PC-3 (cell line): ENCODE measurements around the gene ELF4.

ENCODE experiments used
- CTCF ChIP-seq: fragments of 300-600 bp; sonication (generic); conservative IDR thresholded peaks from 2 replicates; pipeline ENCODE4 v1.5.1; 2017; ENCODE audit warnings: antibody characterized with exemption, low read depth, mild to moderate bottlenecking, low read length
- EZH2 ChIP-seq: fragments of 300-600 bp; sonication (generic); IDR thresholded peaks from one replicate; pipeline ENCODE4 v1.6.1; 2017; ENCODE audit warnings: antibody characterized with exemption, mild to moderate bottlenecking, low read length; ENCODE audit not compliant: unreplicated experiment

- TF ChIP-seq CTCF (peak; percentile 83), EZH2 (no peak)
These were observed 82.1 kb downstream of the ELF4 start for GRCh38 chrX:130028196-130028595.
